ENCODE data around the gene TM4SF4.

Gene TM4SF4

GRCh38 chr3:149481491-149481890 is 7.0 kb downstream of the TM4SF4 start:
- no peak for DNase-seq (ENCODE audit: low read depth in 2 of 2)

GRCh38 chr3:149486726-149487125 is 12.2 kb downstream of the TM4SF4 start:
- no peak for DNase-seq (ENCODE audit: low read depth in 2 of 2)

- no peak for DNase-seq (ENCODE audit: low read depth in 2 of 2)
Measured at GRCh38 chr3:149487598-149488197, 13.2 kb downstream of the TM4SF4 start.

GRCh38 chr3:149489060-149489690 is 14.7 kb downstream of the TM4SF4 start:
- no peak for DNase-seq (ENCODE audit: low read depth in 2 of 2)

GRCh38 chr3:149490260-149490971 is 15.9 kb downstream of the TM4SF4 start:
- DNase-seq (ENCODE audit: low read depth in 2 of 2), result no peak

GRCh38 chr3:149493315-149494021 is 19.0 kb downstream of the TM4SF4 start:
- DNase-seq (ENCODE audit: low read depth in 2 of 2), result no peak

GRCh38 chr3:149494022-149494758 is 19.7 kb downstream of the TM4SF4 start:
- no peak for DNase-seq (ENCODE audit: low read depth in 2 of 2)

GRCh38 chr3:149494759-149495580 is 20.5 kb downstream of the TM4SF4 start:
- no peak for DNase-seq (ENCODE audit: low read depth in 2 of 2)

GRCh38 chr3:149495581-149496125 is 21.2 kb downstream of the TM4SF4 start:
- DNase-seq (ENCODE audit: low read depth in 2 of 2), result no peak

- DNase-seq (ENCODE audit: low read depth in 2 of 2), result no peak
Measured at GRCh38 chr3:149496891-149497290, 22.4 kb downstream of the TM4SF4 start.

- no peak for DNase-seq (ENCODE audit: low read depth in 2 of 2)
Measured at GRCh38 chr3:149497966-149498670, 23.6 kb downstream of the TM4SF4 start.

GRCh38 chr3:149501524-149501923 is 27.0 kb downstream of the TM4SF4 start:
- no peak for DNase-seq (ENCODE audit: low read depth in 2 of 2)

GRCh38 chr3:149502438-149502837 is 27.9 kb downstream of the TM4SF4 start:
- no peak for DNase-seq (ENCODE audit: low read depth in 2 of 2)

- no peak for DNase-seq (ENCODE audit: low read depth in 2 of 2)
Measured at GRCh38 chr3:149506540-149506939, 32.0 kb downstream of the TM4SF4 start.

GRCh38 chr3:149506965-149507364 is 32.5 kb downstream of the TM4SF4 start:
- no peak for DNase-seq (ENCODE audit: low read depth in 2 of 2)

- DNase-seq (ENCODE audit: low read depth in 2 of 2), result no peak
Measured at GRCh38 chr3:149507491-149508324, 33.2 kb downstream of the TM4SF4 start.

- DNase-seq (ENCODE audit: low read depth in 2 of 2), result no peak
Measured at GRCh38 chr3:149509526-149509925, 35.0 kb downstream of the TM4SF4 start.

- no peak for DNase-seq (ENCODE audit: low read depth in 2 of 2)
Measured at GRCh38 chr3:149510480-149510879, 36.0 kb downstream of the TM4SF4 start.

- no peak for DNase-seq (ENCODE audit: low read depth in 2 of 2)
Measured at GRCh38 chr3:149511040-149511626, 36.6 kb downstream of the TM4SF4 start.
